Thyroid gland (tissue), 4 donors: Measurements from ENCODE around the gene MYO1E. TPM values are rescaled to one million over a fixed set of nuclear protein-coding genes. Genes with fewer than 3 reads are reported as not detected.

Source experiments
- DNase-seq, 2 donors: peaks; one replicate each; pipeline ENCODE4 v3.0.0-alpha.2; 2019
- H3K27ac ChIP-seq, 3 donors: fragments of 200-600 bp; sonication (generic); 1 replicate in 2 of 3; 2 replicates in 1 of 3; pipeline ENCODE4 v1.5.1; 2016 to 2019; ENCODE audit warnings: mild to moderate bottlenecking in 1 of 3, moderate library complexity in 1 of 3
- H3K27me3 ChIP-seq: fragments of 200-600 bp; sonication (generic); one replicate; pipeline ENCODE4 v1.5.1; 2019
- H3K36me3 ChIP-seq, 2 donors: fragments of 200-600 bp; sonication (generic); one replicate each; pipeline ENCODE4 v1.5.1; 2016 to 2019
- H3K4me1 ChIP-seq, 2 donors: fragments of 200-600 bp; sonication (generic); one replicate each; pipeline ENCODE4 v1.5.1; 2017 to 2019
- H3K4me3 ChIP-seq, 3 donors: fragments of 200-600 bp; sonication (generic); replicated peaks in 1 of 3; 1 replicate in 2 of 3; 2 replicates in 1 of 3; pipeline ENCODE4 v1.5.1; 2016; ENCODE audit warnings: mild to moderate bottlenecking in 1 of 3
- H3K9me3 ChIP-seq: fragments of 200-600 bp; sonication (generic); one replicate; pipeline ENCODE4 v1.5.1; 2017
- CTCF ChIP-seq, 6 experiments: fragments of 200-600 bp in 3 of 6; fragments of 450-650 bp in 3 of 6; sonication (generic) in 3 of 6; IDR thresholded peaks; one replicate each; pipeline ENCODE4 v1.5.1; 2016 to 2019; ENCODE audit warnings: antibody characterized with exemption in 6 of 6, mild to moderate bottlenecking in 2 of 6, inconsistent platforms in 1 of 6, moderate library complexity in 1 of 6
- POLR2A ChIP-seq, 2 donors: fragments of 450-650 bp; IDR thresholded peaks; one replicate each; pipeline ENCODE4 v1.6.1; 2017; ENCODE audit warnings: antibody characterized with exemption in 2 of 2, mild to moderate bottlenecking in 2 of 2, moderate library complexity in 1 of 2
- WGBS, 2 donors: methylation state at CpG; one replicate each; pipeline ENCODE4 v1.1.5; 2017; 5-methylcytosine and 5-hydroxymethylcytosine counted together
- intact Hi-C: fragments of 100-400 bp; cut with DNase I; formaldehyde crosslinking; loops from one replicate; pipeline ENCODE4 v1.15.1; 2023
- total RNA-seq, 4 donors: library from RNA; depleted of rRNA; stranded (reverse); fragments of >200 nt; gene quantifications; one replicate each; pipeline ENCODE4 v1.2.3, GENCODE V29; 2016

Gene MYO1E
- total RNA-seq, 4 donors from 2014 or later, result 19.5 to 56.6 (median 34.6) TPM

- no peak overlapping the region for H3K27ac ChIP-seq
Observed at GRCh38 chr15:59291213-59291549, 81.5 kb downstream of the MYO1E start.

GRCh38 chr15:59290295-59291212 is 82.1 kb downstream of the MYO1E start:
- peak in 1 of 2 donors; percentile 24 for DNase-seq
- Histone ChIP-seq H3K9me3 (no peaks in the 10 kb centered on the region), H3K27me3 (no peaks in the 10 kb centered on the region), H3K4me3 (no peak overlapping the region), H3K27ac (no peak overlapping the region), H3K36me3 (no peaks in the 10 kb centered on the region), H3K4me1 (peaks cover 12 to 25% of the 10 kb centered on the region in 2 donors)
- WGBS, 2 donors, result 68 to 75% methylated on average over 11 of the region's 11 CpGs
- no peak for TF ChIP-seq CTCF (IDR thresholded peaks at IDR 0.05)
- TF ChIP-seq POLR2A (IDR thresholded peaks at IDR 0.05), result no peak
- intact Hi-C loops, result no loop called here

More at GRCh38 chr15:59291213-59291549, 81.5 kb downstream of the MYO1E start:
- no peak for DNase-seq
- H3K4me3 ChIP-seq, result no peak overlapping the region
- no peaks in the 10 kb centered on the region for H3K36me3 ChIP-seq
- intact Hi-C loops, result no loop called here
- no peaks in the 10 kb centered on the region for H3K27me3 ChIP-seq
- WGBS, 2 donors, result 86 to 99% methylated on average over 3 of the region's 3 CpGs
- peaks cover 19 to 31% of the 10 kb centered on the region in 2 donors for H3K4me1 ChIP-seq
- TF ChIP-seq CTCF (IDR thresholded peaks at IDR 0.05), result no peak
- TF ChIP-seq POLR2A (IDR thresholded peaks at IDR 0.05), result no peak
- no peaks in the 10 kb centered on the region for H3K9me3 ChIP-seq

- Histone ChIP-seq H3K36me3 (no peaks in the 10 kb centered on the region), H3K9me3 (no peaks in the 10 kb centered on the region), H3K27ac (no peak overlapping the region), H3K4me1 (peaks cover 5 to 21% of the 10 kb centered on the region in 2 donors), H3K4me3 (no peak overlapping the region), H3K27me3 (no peaks in the 10 kb centered on the region)
- TF ChIP-seq POLR2A (IDR thresholded peaks at IDR 0.05) (no peak), CTCF (IDR thresholded peaks at IDR 0.05) (no peak)
- no peak for DNase-seq
- intact Hi-C loops, result no loop called here
Observed at GRCh38 chr15:59289574-59289973, 83.1 kb downstream of the MYO1E start.

- TF ChIP-seq POLR2A (IDR thresholded peaks at IDR 0.05), result no peak
- no peak for TF ChIP-seq CTCF (IDR thresholded peaks at IDR 0.05)
- intact Hi-C loops, result no loop called here
- Histone ChIP-seq H3K27me3 (no peaks in the 10 kb centered on the region), H3K4me3 (no peak overlapping the region), H3K4me1 (peaks cover 0 to 6% of the 10 kb centered on the region in 2 donors), H3K9me3 (no peaks in the 10 kb centered on the region), H3K27ac (no peak overlapping the region), H3K36me3 (no peaks in the 10 kb centered on the region)
- 91 to 93% methylated on average over 7 of the region's 7 CpGs for WGBS, 2 donors
- DNase-seq, result no peak
Observed at GRCh38 chr15:59283717-59284391, 88.8 kb downstream of the MYO1E start.
